Urinary bladder (tissue), 4 donors: ENCODE results near the gene ELFN1. TPM values are rescaled to one million over a fixed set of nuclear protein-coding genes. Genes with fewer than 3 reads are reported as not detected.
"Not testable (repeated sequence)": the region's sequence is repeated elsewhere in the genome, so short reads cannot be mapped to it uniquely, and the experiment has no call there.

Experiments
- DNase-seq: peaks from one replicate; pipeline ENCODE4 v3.0.0-alpha.2; 2015; ENCODE audit errors: extremely low spot score
- H3K27ac ChIP-seq: one replicate; pipeline ENCODE4 v1.5.1; 2013; ENCODE audit warnings: low read depth, mild to moderate bottlenecking, moderate library complexity
- H3K36me3 ChIP-seq: one replicate; pipeline ENCODE4 v1.6.1; 2013; ENCODE audit warnings: mild to moderate bottlenecking, moderate library complexity; ENCODE audit not compliant: insufficient read depth
- H3K4me1 ChIP-seq: one replicate; pipeline ENCODE4 v1.6.1; 2013; ENCODE audit warnings: mild to moderate bottlenecking, moderate library complexity; ENCODE audit not compliant: insufficient read depth
- H3K4me3 ChIP-seq: one replicate; pipeline ENCODE4 v1.5.1; 2013; ENCODE audit warnings: low read depth, low read length
- WGBS: extraction: QIAGEN DNeasy Blood & Tissue Kit; methylation state at CpG from one replicate; pipeline ENCODE4 v1.1.7; 2013; 5-methylcytosine and 5-hydroxymethylcytosine counted together
- polyA plus RNA-seq: library from polyadenylated mRNA; stranded (reverse); fragments of 200-250 nt; gene quantifications from one replicate; pipeline ENCODE4 v1.2.3, GENCODE V29; 2013
- total RNA-seq: library from RNA; depleted of rRNA; stranded (reverse); fragments of >200 nt; gene quantifications from one replicate; pipeline ENCODE4 v1.2.3, GENCODE V29; 2014
- donor health status: healthy with polysubstance abuse.
- donor health status: healthy.

ELFN1 gene
- total and polyA plus RNA-seq, 2 donors = 2.5 to 3.2 TPM

DNA sequence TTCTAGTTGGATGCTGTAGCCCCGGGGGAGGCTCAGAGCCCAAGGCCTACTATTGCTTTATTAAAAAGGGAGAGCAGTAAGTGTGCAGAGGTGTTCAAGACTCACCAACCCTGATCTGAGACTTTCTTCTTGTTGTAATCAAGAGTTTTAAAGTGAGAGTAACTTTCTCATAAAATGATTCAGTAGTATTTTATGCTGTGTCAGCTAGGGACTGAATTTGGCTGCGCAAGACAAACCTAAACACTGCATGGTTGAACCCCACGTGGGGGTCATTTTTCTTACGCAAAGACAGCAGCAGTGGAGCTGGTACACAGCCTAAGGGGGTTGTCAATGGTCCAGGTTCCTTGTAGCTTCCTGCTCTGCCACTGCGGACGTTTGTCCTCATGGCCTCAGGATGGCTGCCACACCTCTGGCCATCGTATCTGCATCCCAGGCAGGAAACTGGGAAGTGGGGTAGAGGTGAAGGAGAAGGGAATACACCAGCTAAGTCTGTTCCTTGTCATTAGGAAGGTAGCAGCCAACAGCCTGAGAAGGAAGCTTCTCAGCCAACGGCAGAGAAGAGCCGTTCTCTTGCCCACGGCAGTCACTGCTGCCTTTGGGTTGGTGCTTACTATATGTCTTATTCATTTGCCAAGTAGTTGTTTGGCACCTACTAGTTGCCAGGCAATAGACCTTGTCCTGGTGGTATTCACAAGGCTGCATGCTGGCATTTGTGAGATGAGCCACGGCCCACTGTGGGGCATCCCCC, 44.7 kb downstream of the ELFN1 start:
- no peak for DNase-seq

DNA sequence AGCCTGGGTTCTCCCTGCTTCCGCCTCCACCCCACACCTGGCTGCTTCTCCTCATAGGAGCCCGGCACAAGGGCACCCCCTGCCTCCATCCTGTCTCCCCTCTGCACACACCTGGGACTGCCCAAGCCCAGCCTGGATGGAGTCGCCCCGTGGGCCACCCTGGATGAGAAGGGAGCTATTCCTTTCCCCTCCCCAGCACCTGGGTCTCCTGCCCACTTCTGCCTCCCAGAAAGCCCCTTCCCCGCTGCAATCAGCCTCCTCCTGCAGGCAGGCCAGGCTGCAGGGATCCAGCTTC, 45.2 kb downstream of the ELFN1 start:
- no peaks in the 10 kb centered on the region for H3K36me3 ChIP-seq
- H3K27ac ChIP-seq = no peak overlapping the region
- H3K4me1 ChIP-seq = no peaks in the 10 kb centered on the region
- H3K4me3 ChIP-seq = no peak overlapping the region
- 94% methylated on average over 5 of the region's 5 CpGs for WGBS
- no peak for DNase-seq

More for the DNA sequence above, 44.7 kb downstream of the ELFN1 start:
- Histone ChIP-seq H3K27ac (no peak overlapping the region), H3K36me3 (no peaks in the 10 kb centered on the region), H3K4me3 (no peak overlapping the region), H3K4me1 (no peaks in the 10 kb centered on the region)
- 93% methylated on average over 11 of the region's 11 CpGs for WGBS

DNA sequence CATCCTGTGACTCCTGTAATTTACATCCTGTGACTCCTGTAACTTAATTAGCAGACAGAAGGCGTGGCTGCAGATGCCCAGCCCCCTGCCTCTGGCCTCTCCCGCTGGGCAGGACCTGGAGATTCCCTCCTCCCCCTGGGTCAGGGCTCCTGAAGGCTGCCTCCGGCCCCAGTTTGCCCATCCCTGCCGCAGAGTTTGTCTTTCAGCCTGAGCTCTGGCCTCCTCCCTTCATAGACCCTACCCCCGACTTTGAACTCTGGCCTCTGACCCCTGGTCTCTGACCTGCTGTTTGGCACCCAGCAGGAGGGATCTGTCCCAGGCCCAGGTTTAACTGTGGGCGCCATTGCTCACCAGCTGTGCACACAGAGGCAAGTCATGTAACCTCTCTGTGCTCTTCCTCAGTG, 45.6 kb downstream of the ELFN1 start:
- Histone ChIP-seq H3K4me1 (no peaks in the 10 kb centered on the region), H3K27ac (no peak overlapping the region), H3K36me3 (no peaks in the 10 kb centered on the region), H3K4me3 (no peak overlapping the region)
- no peak for DNase-seq
- WGBS = 77% methylated on average over 6 of the region's 6 CpGs

DNA sequence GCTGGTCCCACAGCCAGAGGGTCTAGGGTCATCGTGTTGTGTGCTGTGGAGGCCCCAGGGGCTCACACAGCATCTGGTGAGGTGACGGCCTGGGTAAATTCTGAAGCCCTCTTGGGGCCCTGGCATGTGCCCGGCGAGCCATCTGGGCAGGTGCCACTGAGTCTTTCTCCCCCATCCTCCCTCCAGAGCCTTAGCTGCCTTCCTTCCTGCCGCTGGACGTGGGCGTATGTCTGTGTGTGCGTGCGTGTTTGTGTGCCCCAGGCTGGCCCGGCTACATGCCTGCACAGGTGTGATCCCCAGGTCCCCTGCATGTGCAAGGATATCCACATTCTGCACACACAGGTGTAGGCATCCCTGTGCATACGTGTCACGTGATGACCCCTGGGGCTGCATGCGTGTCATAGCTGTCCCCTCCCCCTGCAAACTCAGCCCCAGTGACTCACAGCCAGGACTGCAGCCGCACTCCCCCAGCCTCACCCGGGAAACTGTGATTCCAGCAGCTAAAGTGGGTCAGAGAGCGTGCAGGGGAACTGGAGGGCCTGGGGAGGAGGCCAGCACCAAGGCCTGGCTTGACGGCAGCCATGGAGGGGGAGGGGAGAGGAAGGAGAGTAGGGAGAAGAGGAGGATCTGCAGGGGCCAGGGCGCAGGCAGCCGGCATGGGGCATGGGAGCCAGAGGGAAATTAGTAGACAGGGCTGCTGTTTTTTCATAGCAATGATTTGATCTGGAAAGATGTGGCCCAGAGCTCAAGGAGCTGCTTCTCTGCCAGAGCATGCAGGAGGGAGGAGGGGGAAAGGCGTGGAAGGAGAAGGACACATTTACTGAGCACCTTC, 46.4 kb downstream of the ELFN1 start:
- 66% methylated on average over 20 of the region's 20 CpGs for WGBS
- H3K27ac ChIP-seq = no peak overlapping the region
- no peaks in the 10 kb centered on the region for H3K4me1 ChIP-seq
- no peak overlapping the region for H3K4me3 ChIP-seq
- no peaks in the 10 kb centered on the region for H3K36me3 ChIP-seq
- no peak for DNase-seq

DNA sequence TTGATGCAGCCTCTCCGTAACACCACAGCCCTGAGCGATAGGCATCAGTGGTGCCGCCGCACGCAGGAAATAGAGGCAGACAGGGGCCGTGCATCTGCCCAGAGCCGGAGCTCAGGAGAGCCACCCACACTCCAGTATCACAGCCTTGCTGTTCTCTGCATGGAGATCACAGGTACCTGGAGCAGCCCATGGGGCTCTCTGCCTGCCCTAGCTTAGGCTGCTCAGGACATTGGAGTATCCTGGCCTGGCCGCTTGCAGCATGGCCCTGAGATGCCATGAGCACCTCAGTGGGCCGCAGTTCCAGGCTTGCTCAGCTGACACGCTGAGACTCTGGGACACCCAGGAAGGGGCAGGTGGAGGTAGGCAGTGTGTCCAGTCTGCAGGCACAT, 47.0 kb downstream of the ELFN1 start:
- DNase-seq = no peak
- Histone ChIP-seq H3K36me3 (no peaks in the 10 kb centered on the region), H3K27ac (no peak overlapping the region), H3K4me3 (no peak overlapping the region), H3K4me1 (no peaks in the 10 kb centered on the region)
- 82% methylated on average over 10 of the region's 10 CpGs for WGBS

DNA sequence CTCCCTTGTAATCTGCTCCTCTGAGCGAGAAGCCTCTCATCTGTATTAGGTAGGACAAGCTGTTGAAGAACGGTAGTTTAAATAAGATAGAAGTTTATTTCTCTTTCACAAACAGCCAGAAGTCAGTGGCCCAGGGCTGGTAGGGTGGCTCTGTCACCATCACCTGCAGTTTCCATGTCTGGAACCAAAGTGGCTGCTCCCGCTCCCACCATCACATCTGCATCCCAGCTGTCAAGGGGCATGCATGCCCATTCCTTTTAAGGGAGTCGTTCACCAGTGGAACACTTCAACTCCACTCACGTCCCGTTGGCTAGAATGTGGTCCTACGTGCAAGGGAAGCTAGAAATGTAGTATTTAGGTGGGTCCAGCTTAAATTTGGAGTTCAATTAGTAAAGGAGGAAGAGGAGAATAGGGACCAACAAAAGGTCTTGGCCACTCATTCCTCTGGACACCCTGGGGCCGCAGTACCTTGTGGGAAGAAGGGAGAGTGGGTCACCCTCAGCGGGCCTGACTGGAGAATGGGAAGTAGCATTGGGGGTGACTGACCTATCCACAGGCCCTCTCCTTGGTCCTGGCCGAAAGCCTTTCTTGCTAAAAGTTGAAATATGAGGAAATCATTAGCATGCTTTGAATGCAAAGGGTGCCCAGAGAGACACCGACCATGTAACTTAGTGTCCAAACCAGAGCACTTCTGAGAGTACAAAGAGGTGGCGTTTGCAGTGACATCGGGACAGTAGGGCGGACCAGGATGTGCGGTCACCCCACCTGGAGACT, 48.0 kb downstream of the ELFN1 start:
- 96% methylated on average over 15 of the region's 15 CpGs for WGBS
- Histone ChIP-seq H3K4me3 (no peak overlapping the region), H3K36me3 (no peaks in the 10 kb centered on the region), H3K4me1 (no peaks in the 10 kb centered on the region), H3K27ac (no peak overlapping the region)
- DNase-seq = no peak

DNA sequence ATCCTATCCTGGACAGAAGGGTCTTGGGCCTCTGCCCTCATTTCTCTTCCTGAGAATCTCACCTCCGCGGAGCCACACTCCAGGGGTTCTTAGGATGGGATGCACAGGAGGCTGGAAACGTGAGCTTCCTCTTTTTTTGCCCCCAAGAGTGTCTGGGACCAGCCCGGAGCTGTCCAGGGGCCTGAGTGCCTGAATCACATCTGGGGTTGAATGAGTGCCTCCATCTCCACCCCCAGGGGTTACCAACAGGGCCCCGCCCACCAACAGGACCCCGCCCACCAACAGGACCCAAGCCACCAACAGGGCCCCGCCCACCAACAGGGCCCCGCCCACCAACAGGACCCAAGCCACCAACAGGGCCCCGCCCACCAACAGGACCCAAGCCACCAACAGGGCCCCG, 48.8 kb downstream of the ELFN1 start:
- not testable (repeated sequence) for DNase-seq, H3K27ac ChIP-seq, H3K4me3 ChIP-seq, H3K36me3 ChIP-seq, H3K4me1 ChIP-seq
- WGBS = 71% methylated on average over 10 of the region's 10 CpGs

DNA sequence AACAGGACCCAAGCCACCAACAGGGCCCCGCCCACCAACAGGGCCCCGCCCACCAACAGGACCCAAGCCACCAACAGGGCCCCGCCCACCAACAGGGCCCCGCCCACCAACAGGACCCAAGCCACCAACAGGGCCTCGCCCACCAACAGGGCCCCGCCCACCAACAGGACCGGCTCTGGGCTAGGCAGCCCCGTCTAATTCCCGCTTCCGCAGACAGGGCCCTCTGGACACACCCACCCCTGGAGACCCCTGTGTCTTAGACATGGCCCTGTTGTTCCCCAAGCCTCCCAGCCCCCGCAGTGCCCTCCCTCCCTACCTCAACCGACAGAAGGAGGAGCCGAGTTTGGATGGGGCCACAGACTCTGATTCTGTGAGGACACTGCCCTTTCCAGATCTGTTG, 49.2 kb downstream of the ELFN1 start:
- DNase-seq, H3K4me3 ChIP-seq: not testable (repeated sequence)
- WGBS = 62% methylated on average over 13 of the region's 13 CpGs

DNA sequence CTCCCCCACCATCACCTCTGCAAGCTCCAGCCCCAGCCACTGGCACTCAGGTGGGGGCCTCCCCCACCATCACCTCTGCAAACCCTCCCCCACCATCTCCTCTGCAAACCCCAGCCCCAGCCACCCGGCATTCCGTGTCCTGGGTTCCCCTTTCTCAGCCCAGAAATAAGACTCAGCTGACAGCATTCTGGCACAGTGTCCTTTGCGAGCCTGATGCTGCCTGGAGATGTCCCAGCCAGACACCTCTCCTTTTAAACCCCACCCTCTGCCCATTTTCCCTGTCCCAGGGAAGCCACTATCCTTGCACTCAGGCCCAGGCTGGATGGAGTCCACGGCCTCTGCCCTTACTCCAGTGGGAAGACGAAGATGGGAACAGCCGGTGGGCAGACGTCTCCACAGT, 49.8 kb downstream of the ELFN1 start:
- Histone ChIP-seq H3K4me3 (no peak overlapping the region), H3K4me1 (no peaks in the 10 kb centered on the region), H3K36me3 (no peaks in the 10 kb centered on the region), H3K27ac (no peak overlapping the region)
- 51% methylated on average over 7 of the region's 7 CpGs for WGBS
- DNase-seq = no peak

More for the DNA sequence above, 49.2 kb downstream of the ELFN1 start:
- H3K36me3 ChIP-seq, H3K4me1 ChIP-seq, H3K27ac ChIP-seq: not testable (repeated sequence)

DNA sequence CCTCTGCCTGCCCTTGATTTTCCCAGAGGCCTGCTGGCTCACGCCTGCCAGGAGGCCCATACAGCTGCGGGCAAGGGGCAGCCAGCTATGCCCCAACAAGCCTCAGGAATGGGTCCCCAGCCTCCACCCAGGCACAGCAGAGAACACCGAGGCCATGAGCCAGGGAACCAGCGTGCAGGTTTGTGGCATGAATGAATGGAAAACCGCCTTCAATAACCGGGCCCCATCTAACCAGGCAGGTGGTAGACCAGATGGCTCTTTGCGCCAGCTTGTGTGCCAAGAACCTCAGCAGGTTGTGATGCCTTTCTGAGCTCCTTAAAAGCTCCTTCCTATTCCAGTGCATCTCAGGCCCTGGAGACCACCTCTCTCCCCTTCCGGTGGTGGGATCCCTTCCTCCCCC, 50.2 kb downstream of the ELFN1 start:
- DNase-seq = no peak
- Histone ChIP-seq H3K36me3 (no peaks in the 10 kb centered on the region), H3K27ac (no peak overlapping the region), H3K4me1 (no peaks in the 10 kb centered on the region), H3K4me3 (no peak overlapping the region)
- WGBS = 81% methylated on average over 8 of the region's 8 CpGs

DNA sequence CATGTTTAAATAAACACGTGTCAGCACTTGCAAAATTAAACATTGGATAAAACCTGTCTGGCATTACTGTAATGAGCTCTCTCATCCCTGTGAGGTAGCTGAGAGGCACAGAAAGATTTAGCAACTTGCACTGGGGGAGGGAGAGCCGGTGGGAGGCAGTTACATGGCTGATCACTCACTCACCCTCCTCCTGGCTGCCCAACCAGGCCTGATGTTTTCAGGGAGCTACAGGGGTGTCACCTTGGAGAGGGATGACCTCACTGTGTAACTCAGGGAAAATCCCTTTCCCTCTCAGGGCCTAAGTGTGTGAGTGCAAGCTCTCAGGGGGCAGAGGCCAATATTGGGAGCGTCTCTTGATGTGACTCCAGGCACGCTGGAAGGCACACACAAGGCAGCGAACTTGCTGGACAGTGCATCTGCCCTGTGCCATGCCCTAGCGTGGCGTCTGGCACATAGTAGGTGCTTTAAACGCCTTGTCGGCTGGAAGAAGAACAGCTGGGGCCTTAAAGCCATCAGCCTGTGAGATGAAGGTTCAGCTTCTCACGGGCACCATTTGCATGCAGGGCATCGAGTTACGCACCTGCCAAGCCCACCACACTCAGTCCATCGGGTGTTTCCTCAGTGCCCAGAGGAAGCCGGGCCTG, 51.1 kb downstream of the ELFN1 start:
- H3K27ac ChIP-seq = no peak overlapping the region
- no peak for DNase-seq
- no peaks in the 10 kb centered on the region for H3K4me1 ChIP-seq
- no peaks in the 10 kb centered on the region for H3K36me3 ChIP-seq
- 77% methylated on average over 14 of the region's 14 CpGs for WGBS
- no peak overlapping the region for H3K4me3 ChIP-seq

DNA sequence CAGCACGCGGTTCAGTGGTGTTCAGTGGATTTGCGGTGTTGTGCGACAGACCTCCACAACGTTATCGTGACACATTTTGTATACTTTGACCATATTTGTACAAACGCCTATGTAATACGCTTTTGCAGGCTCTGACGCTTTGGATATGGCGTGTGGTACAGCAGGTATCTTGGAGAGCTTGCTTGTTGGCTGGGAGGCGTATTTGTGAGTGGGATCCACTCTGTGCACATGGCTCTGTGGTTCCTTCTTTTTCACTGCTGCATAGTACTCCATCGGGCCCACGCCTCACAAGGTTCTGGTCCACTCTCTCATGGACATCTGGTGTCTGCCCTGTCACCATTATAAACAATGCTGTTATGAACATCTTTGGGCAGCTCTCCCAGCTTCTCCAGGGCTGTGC, 53.2 kb downstream of the ELFN1 start:
- H3K36me3 ChIP-seq = no peaks in the 10 kb centered on the region
- H3K4me3 ChIP-seq = no peak overlapping the region
- 96% methylated on average over 13 of the region's 13 CpGs for WGBS
- no peak for DNase-seq
- no peak overlapping the region for H3K27ac ChIP-seq
- no peaks in the 10 kb centered on the region for H3K4me1 ChIP-seq

DNA sequence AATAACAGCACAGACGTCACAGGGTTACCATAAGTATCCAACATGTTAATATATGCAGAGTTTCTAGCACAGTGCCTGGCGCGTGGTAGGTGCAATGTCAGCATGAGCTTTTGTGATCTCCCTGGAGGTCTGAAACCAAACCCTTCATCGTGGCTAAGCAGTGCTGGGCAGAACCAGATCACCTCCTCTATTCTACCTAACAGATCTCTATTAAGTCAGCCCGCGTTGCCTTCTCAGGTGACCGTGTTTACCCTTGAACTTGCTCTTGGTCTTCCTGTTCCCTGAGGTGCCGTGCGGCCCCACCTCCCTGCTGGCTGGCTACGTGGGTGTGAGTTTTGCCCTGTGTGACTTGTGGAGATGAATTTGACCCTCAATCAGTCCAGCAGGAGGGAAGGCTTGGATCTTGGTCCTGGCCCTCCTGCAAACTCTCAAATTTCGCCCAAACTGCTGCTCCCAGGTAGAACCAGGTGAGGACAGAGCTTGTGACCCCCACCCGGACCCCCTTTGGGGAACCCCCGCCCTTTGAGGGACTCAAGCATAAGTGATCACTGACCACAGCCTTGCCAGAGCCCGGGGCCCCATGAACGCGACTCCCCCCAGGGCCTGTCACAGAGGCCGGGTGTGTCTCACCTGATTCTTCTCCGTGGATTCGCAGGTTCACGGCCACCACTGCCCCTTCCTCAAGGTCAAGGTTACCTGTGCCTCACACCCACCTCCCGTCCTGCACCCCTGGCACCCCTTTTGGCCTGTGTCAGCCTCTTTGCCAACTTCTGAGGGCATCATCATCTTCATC, 54.2 kb downstream of the ELFN1 start:
- 86% methylated on average over 21 of the region's 21 CpGs for WGBS
- DNase-seq = no peak
- H3K4me3 ChIP-seq = no peak overlapping the region

More for the DNA sequence above, 54.2 kb downstream of the ELFN1 start:
- no peaks in the 10 kb centered on the region for H3K4me1 ChIP-seq
- H3K36me3 ChIP-seq = no peaks in the 10 kb centered on the region
- H3K27ac ChIP-seq = no peak overlapping the region
